Measurements from ENCODE around the gene KLHL6. TPM values are rescaled to one million over a fixed set of nuclear protein-coding genes. Genes with fewer than 3 reads are reported as not detected.

The KLHL6 gene
- total and polyA plus RNA-seq, 2 of the 13 experiments (the other 11 are each of a cell fraction or from before 2014, with no cell fraction given): not detected

DNA sequence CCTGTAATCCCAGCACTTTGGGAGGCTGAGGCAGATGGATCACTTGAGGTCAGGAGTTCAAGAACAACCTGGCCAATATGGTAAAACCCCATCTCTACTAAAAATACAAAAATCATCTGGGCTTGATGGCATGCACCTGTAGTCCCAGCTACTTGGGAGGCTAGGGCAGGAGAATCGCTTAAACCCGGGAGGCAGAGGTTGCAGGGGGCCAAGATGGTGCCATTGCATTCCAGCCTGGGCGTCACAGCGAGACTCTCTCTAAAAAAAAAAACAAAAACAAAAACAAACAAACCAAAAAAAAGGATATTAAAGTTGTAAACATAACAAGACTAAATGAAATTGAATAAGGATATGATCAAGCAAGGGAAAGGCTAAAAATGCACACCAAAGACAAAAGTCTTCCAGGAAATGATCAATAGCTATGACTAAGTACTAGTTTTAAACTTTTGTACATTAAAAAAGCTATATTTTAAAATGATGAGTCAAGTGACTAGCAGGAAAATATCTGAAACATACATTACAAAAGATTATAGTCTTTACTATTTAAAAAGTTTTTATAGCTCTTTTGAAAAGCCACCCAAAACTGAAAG, 28.6 kb downstream of the KLHL6 start (continued):
- no peak for TF ChIP-seq NCOA2 (CRISPR knock-in tag; IDR thresholded peaks at IDR 0.05)
- TF ChIP-seq ZNF446 (CRISPR knock-in tag; IDR thresholded peaks at IDR 0.05): no peak

DNA sequence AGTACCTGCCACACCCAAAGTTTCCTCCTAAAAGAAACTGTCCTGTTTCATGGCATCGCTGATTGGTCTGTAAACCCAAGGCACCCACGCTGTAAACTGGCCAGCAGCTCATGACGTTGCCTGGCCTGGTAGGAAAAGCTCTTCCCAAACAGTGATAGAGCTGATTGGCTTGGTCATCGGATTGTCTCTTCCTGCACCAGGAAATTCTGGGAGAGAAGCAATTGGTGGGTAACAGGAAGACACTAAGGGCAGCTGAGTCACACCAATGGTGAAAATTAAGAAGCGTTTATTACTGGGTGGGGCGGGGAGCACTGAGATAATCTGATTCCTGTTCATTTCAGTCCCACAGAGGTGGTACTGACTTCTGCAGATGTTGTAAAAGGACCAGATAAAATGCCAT, 31.0 kb downstream of the KLHL6 start:
- in situ Hi-C loops (cut with HindIII; ENCODE audit: extremely low pct_ligation_motif_present, low pct_unique_long_range_greater_than_20kb) (no loop called here), intact Hi-C loops (cut with micrococcal nuclease; ENCODE audit: unreplicated experiment) (no loop called here)
- no peaks in the 10 kb centered on the region for H3K36me3 ChIP-seq (replicated peaks in 1 of 2; ENCODE audit: control insufficient read depth in 1 of 2, insufficient read depth in 2 of 2, low read length in 2 of 2)
- BruUV-seq (replicated peaks): no TSS peak
- H3K4me3 ChIP-seq (replicated peaks in 1 of 3; ENCODE audit: insufficient read depth in 1 of 3, low read depth in 2 of 3, low read length in 3 of 3): no peak overlapping the region
- peaks cover 19% of the 10 kb centered on the region for H3K4me1 ChIP-seq (ENCODE audit: insufficient read depth, low read length)
- H3K4me2 ChIP-seq (ENCODE audit: low read depth, low read length): no peak overlapping the region
- 59% methylated on average over 6 of the region's 6 CpGs for WGBS (ENCODE audit: low lambda C conversion rate)
- DNase-seq (ENCODE audit: low spot score) (no peak), FAIRE-seq (no peak), ATAC-seq (no peak)
- no peak overlapping the region for H3K9ac ChIP-seq (ENCODE audit: insufficient read depth, low read depth, low read length)
- no peaks in the 10 kb centered on the region for H3K79me2 ChIP-seq (ENCODE audit: insufficient read depth, low read length)
- ChIA-PET POLR2A (no interaction called here), CTCF (ENCODE audit: low intra/inter-chr PET ratio, low total read pairs) (no interaction called here)
- H3K27me3 ChIP-seq (ENCODE audit: control insufficient read depth in 1 of 2, insufficient read depth in 2 of 2, low read length in 2 of 2): no peaks in the 10 kb centered on the region; a peak in 2 of 5 replicates
- no peak overlapping the region for H2AFZ ChIP-seq (ENCODE audit: low read length)
- no peak overlapping the region for H3K27ac ChIP-seq (ENCODE audit: extremely low read length, insufficient read depth, low read length)
- no peaks in the 10 kb centered on the region for H3K9me3 ChIP-seq (ENCODE audit: low read length)
- no peaks in the 10 kb centered on the region for H4K20me1 ChIP-seq (ENCODE audit: insufficient read depth, low read length)
- TF ChIP-seq, protein P1, sequence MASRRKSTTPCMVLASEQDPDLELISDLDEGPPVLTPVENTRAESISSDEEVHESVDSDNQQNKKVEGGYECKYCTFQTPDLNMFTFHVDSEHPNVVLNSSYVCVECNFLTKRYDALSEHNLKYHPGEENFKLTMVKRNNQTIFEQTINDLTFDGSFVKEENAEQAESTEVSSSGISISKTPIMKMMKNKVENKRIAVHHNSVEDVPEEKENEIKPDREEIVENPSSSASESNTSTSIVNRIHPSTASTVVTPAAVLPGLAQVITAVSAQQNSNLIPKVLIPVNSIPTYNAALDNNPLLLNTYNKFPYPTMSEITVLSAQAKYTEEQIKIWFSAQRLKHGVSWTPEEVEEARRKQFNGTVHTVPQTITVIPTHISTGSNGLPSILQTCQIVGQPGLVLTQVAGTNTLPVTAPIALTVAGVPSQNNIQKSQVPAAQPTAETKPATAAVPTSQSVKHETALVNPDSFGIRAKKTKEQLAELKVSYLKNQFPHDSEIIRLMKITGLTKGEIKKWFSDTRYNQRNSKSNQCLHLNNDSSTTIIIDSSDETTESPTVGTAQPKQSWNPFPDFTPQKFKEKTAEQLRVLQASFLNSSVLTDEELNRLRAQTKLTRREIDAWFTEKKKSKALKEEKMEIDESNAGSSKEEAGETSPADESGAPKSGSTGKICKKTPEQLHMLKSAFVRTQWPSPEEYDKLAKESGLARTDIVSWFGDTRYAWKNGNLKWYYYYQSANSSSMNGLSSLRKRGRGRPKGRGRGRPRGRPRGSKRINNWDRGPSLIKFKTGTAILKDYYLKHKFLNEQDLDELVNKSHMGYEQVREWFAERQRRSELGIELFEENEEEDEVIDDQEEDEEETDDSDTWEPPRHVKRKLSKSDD (CRISPR knock-in tag; IDR thresholded peaks at IDR 0.05; ENCODE audit: low read depth): no peak
- TF ChIP-seq MYC (CRISPR knock-in tag; IDR thresholded peaks at IDR 0.05; ENCODE audit: borderline replicate concordance): no peak
- no peak for TF ChIP-seq KDM1A (CRISPR knock-in tag; IDR thresholded peaks at IDR 0.05)
- TF ChIP-seq, protein P2, sequence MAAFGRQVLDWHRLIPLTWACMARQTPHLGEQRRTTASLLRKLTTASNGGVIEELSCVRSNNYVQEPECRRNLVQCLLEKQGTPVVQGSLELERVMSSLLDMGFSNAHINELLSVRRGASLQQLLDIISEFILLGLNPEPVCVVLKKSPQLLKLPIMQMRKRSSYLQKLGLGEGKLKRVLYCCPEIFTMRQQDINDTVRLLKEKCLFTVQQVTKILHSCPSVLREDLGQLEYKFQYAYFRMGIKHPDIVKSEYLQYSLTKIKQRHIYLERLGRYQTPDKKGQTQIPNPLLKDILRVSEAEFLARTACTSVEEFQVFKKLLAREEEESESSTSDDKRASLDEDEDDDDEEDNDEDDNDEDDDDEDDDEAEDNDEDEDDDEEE (CRISPR knock-in tag; IDR thresholded peaks at IDR 0.05): no peak
- TF ChIP-seq CERS6 (CRISPR knock-in tag; IDR thresholded peaks at IDR 0.05): no peak
- no peak for TF ChIP-seq RBFOX2 (IDR thresholded peaks at IDR 0.05; ENCODE audit: low read depth, low read length)
- TF ChIP-seq TRIM22 (IDR thresholded peaks at IDR 0.05): no peak
- TF ChIP-seq ARID2 (CRISPR knock-in tag; IDR thresholded peaks at IDR 0.05; ENCODE audit: borderline replicate concordance): no peak
- TF ChIP-seq ARHGAP35 (CRISPR knock-in tag; IDR thresholded peaks at IDR 0.05; ENCODE audit: borderline replicate concordance): no peak
- no peak for TF ChIP-seq NKX3-1 (CRISPR knock-in tag; IDR thresholded peaks at IDR 0.05)
- TF ChIP-seq FOXK1 (CRISPR knock-in tag; IDR thresholded peaks at IDR 0.05; ENCODE audit: borderline replicate concordance, low read depth): no peak

All from HepG2 (cell line).